Panc1 (cell line): ENCODE data around the gene NR2E1.

Experiments used
- CTCF ChIP-seq: fragments of 450-650 bp; IDR thresholded peaks from 2 replicates; pipeline ENCODE4 v1.5.1; 2017; ENCODE audit warnings: mild to moderate bottlenecking
- POLR2AphosphoS5 ChIP-seq: IDR thresholded peaks from 2 replicates; pipeline ENCODE4 v1.6.1; 2012; ENCODE audit warnings: mild to moderate bottlenecking, low read depth, low read length, moderate library complexity
- SIN3A ChIP-seq: IDR thresholded peaks from 2 replicates; pipeline ENCODE4 v1.6.1; 2012; ENCODE audit warnings: low read depth, mild to moderate bottlenecking, low read length, moderate library complexity, borderline replicate concordance; ENCODE audit not compliant: insufficient read depth
- TCF7L2 ChIP-seq: IDR thresholded peaks from 2 replicates; pipeline ENCODE4 v1.6.1; 2011; ENCODE audit warnings: mild to moderate bottlenecking, low read depth, low read length, inconsistent platforms
- TF ChIP-seq, protein P1 (sequence below), 2 experiments: IDR thresholded peaks; 2 replicates each; pipeline ENCODE4 v1.6.1; 2011 to 2012; ENCODE audit warnings: low read depth in 2 of 2, control low read depth in 1 of 2, low read length in 1 of 2, mild to moderate bottlenecking in 1 of 2, moderate library complexity in 1 of 2; ENCODE audit not compliant: insufficient read depth in 1 of 2

DNA sequence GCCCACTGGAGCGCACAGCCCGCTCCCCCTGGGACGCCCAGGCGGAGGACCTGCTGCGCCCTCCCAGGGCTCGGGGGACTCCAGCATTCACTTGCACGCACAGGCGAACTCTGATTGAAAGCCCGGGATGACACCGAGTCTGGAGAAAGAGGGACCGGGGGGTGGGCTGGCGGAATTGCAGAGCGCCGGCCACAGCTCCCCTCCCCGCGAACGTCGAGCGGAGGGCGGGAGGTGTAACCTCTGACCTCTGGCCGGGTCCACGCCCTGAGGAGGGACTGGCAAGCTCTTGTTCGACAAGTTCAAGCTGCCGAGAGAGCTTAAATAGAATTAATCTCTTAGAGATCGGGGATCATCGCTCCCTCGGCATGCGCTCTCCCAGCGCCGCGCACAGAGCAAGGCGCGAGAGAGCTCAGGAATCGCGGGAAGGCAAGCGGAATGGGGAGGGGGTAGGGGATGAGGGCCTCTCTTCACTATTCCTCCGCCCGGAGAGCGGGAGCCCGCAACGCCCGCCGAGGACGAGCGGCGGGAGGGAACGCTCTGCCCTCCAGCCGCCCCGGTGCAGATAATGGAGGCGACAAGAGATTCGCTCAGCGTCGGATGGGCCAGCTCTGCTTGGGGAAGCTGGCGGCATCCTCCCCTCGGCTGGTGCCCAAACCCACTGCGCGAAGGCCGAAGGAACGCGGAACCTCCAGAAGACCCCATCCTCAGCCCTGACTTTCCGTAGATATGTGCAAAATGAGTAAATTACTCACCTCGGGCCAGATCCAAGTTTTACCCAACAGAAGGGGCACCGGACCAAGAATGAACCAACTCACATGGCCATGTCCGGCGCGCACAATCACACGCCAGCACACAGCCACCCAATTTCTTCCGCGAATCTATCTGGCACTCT lies 761 bp upstream of the NR2E1 start:
- no peak for TF ChIP-seq SIN3A
- TF ChIP-seq CTCF: no peak
- TF ChIP-seq, protein P1, sequence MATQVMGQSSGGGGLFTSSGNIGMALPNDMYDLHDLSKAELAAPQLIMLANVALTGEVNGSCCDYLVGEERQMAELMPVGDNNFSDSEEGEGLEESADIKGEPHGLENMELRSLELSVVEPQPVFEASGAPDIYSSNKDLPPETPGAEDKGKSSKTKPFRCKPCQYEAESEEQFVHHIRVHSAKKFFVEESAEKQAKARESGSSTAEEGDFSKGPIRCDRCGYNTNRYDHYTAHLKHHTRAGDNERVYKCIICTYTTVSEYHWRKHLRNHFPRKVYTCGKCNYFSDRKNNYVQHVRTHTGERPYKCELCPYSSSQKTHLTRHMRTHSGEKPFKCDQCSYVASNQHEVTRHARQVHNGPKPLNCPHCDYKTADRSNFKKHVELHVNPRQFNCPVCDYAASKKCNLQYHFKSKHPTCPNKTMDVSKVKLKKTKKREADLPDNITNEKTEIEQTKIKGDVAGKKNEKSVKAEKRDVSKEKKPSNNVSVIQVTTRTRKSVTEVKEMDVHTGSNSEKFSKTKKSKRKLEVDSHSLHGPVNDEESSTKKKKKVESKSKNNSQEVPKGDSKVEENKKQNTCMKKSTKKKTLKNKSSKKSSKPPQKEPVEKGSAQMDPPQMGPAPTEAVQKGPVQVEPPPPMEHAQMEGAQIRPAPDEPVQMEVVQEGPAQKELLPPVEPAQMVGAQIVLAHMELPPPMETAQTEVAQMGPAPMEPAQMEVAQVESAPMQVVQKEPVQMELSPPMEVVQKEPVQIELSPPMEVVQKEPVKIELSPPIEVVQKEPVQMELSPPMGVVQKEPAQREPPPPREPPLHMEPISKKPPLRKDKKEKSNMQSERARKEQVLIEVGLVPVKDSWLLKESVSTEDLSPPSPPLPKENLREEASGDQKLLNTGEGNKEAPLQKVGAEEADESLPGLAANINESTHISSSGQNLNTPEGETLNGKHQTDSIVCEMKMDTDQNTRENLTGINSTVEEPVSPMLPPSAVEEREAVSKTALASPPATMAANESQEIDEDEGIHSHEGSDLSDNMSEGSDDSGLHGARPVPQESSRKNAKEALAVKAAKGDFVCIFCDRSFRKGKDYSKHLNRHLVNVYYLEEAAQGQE (IDR thresholded peaks at IDR 0.05; ENCODE audit: insufficient read depth in 1 of 2, low read depth in 2 of 2, low read length in 1 of 2): no peak
- no peak for TF ChIP-seq POLR2AphosphoS5
- no peak for TF ChIP-seq TCF7L2
